Fibroblast of skin of left quadriceps (primary cell): ENCODE results near the gene LRFN2.

ENCODE experiments used
- DNase-seq, 2 experiments: peaks; one replicate each; pipeline ENCODE4 v3.0.0-alpha.2; 2013; ENCODE audit warnings: low read depth in 2 of 2

Gene LRFN2

GRCh38 chr6:40438246-40438887 is 148.8 kb downstream of the LRFN2 start:
- no peak for DNase-seq

- DNase-seq: no peak
Observed at GRCh38 chr6:40437631-40438030, 149.5 kb downstream of the LRFN2 start.

- DNase-seq: no peak
Observed at GRCh38 chr6:40436685-40437604, 150.2 kb downstream of the LRFN2 start.

GRCh38 chr6:40432982-40433381 is 154.2 kb downstream of the LRFN2 start:
- DNase-seq: no peak

GRCh38 chr6:40431706-40432105 is 155.5 kb downstream of the LRFN2 start:
- no peak for DNase-seq

GRCh38 chr6:40427196-40427595 is 160.0 kb downstream of the LRFN2 start:
- DNase-seq: no peak

GRCh38 chr6:40426346-40427066 is 160.7 kb downstream of the LRFN2 start:
- DNase-seq: no peak

GRCh38 chr6:40425192-40425919 is 161.8 kb downstream of the LRFN2 start:
- DNase-seq: no peak

GRCh38 chr6:40422046-40422445 is 165.1 kb downstream of the LRFN2 start:
- no peak for DNase-seq

- DNase-seq: no peak
Observed at GRCh38 chr6:40419946-40420728, 167.0 kb downstream of the LRFN2 start.

GRCh38 chr6:40419377-40419776 is 167.8 kb downstream of the LRFN2 start:
- DNase-seq: no peak

- no peak for DNase-seq
Observed at GRCh38 chr6:40417031-40417430, 170.1 kb downstream of the LRFN2 start.

- DNase-seq: no peak
Observed at GRCh38 chr6:40414617-40415016, 172.5 kb downstream of the LRFN2 start.

GRCh38 chr6:40413239-40413638 is 173.9 kb downstream of the LRFN2 start:
- DNase-seq: no peak

- no peak for DNase-seq
Observed at GRCh38 chr6:40411881-40412280, 175.3 kb downstream of the LRFN2 start.

- DNase-seq: no peak
Observed at GRCh38 chr6:40410821-40411220, 176.3 kb downstream of the LRFN2 start.

GRCh38 chr6:40409716-40410397 is 177.3 kb downstream of the LRFN2 start:
- no peak for DNase-seq

GRCh38 chr6:40408786-40409542 is 178.2 kb downstream of the LRFN2 start:
- DNase-seq: no peak

GRCh38 chr6:40407239-40407638 is 179.9 kb downstream of the LRFN2 start:
- no peak for DNase-seq

- no peak for DNase-seq
Observed at GRCh38 chr6:40406175-40406574, 181.0 kb downstream of the LRFN2 start.
